Liver (tissue), 9 donors: ENCODE measurements around the gene NMU. TPM values are rescaled to one million over a fixed set of nuclear protein-coding genes. Genes with fewer than 3 reads are reported as not detected.

Experiments used
- DNase-seq: peaks from one replicate; pipeline ENCODE4 v3.0.0-alpha.2; 2017; ENCODE audit warnings: low spot score
- H3K27ac ChIP-seq, 2 donors: one replicate each; pipeline ENCODE4 v1.7.0; 2013; ENCODE audit warnings: inconsistent platforms in 2 of 2, low read length in 2 of 2, control low read depth in 1 of 2, low read depth in 1 of 2, mild to moderate bottlenecking in 1 of 2
- H3K27me3 ChIP-seq, 4 donors: one replicate each; pipeline versions ENCODE4 v1.6.1 to v1.7.0; 2013; ENCODE audit warnings: low read length in 3 of 4, inconsistent platforms in 1 of 4, mild to moderate bottlenecking in 1 of 4, moderate library complexity in 1 of 4; ENCODE audit not compliant: control insufficient read depth in 4 of 4, insufficient read depth in 4 of 4
- H3K36me3 ChIP-seq, 4 donors: one replicate each; pipeline versions ENCODE4 v1.6.1 to v1.7.0; 2013; ENCODE audit warnings: low read length in 3 of 4, mild to moderate bottlenecking in 3 of 4, low read depth in 1 of 4, moderate library complexity in 1 of 4; ENCODE audit not compliant: control insufficient read depth in 4 of 4, insufficient read depth in 3 of 4
- H3K4me1 ChIP-seq, 4 donors: one replicate each; pipeline versions ENCODE4 v1.6.1 to v1.7.0; 2013; ENCODE audit warnings: low read length in 3 of 4, mild to moderate bottlenecking in 3 of 4, moderate library complexity in 1 of 4; ENCODE audit not compliant: control insufficient read depth in 4 of 4, insufficient read depth in 4 of 4
- H3K4me3 ChIP-seq, 3 donors: one replicate each; pipeline versions ENCODE4 v1.6.1 to v1.7.0; 2013; ENCODE audit warnings: low read length in 3 of 3, control low read depth in 1 of 3, low read depth in 1 of 3, mild to moderate bottlenecking in 1 of 3
- H3K9ac ChIP-seq, 2 donors: one replicate each; pipeline ENCODE4 v1.7.0; 2013; ENCODE audit warnings: low read length in 2 of 2, mild to moderate bottlenecking in 2 of 2, moderate library complexity in 2 of 2, control low read depth in 1 of 2, low read depth in 1 of 2
- H3K9me3 ChIP-seq, 4 donors: one replicate each; pipeline versions ENCODE4 v1.6.1 to v1.7.0; 2013; ENCODE audit warnings: low read length in 3 of 4; ENCODE audit not compliant: control insufficient read depth in 4 of 4
- ATF3 ChIP-seq: IDR thresholded peaks from 2 replicates; pipeline ENCODE4 v1.6.1; 2016; ENCODE audit warnings: antibody characterized with exemption
- CTCF ChIP-seq: fragments of 150-350 bp; IDR thresholded peaks from 2 replicates; pipeline ENCODE4 v1.5.1; 2017; ENCODE audit warnings: improper control_type of control experiment, low read depth, low read length; ENCODE audit not compliant: missing input control
- EGR1 ChIP-seq, 2 donors: IDR thresholded peaks; 2 replicates each; pipeline ENCODE4 v1.6.1; 2016 to 2018; ENCODE audit warnings: antibody characterized with exemption in 2 of 2, low read depth in 2 of 2
- FOXA1 ChIP-seq: IDR thresholded peaks from 2 replicates; pipeline ENCODE4 v1.6.1; 2016; ENCODE audit warnings: antibody characterized with exemption
- FOXA2 ChIP-seq: IDR thresholded peaks from 2 replicates; pipeline ENCODE4 v1.6.1; 2016; ENCODE audit warnings: antibody characterized with exemption
- GABPA ChIP-seq, 2 donors: IDR thresholded peaks in 1 of 2; conservative IDR thresholded peaks in 1 of 2; 2 replicates each; pipeline ENCODE4 v1.6.1; 2016; ENCODE audit warnings: antibody characterized with exemption in 2 of 2, mild to moderate bottlenecking in 1 of 2, moderate library complexity in 1 of 2
- HNF4A ChIP-seq, 2 donors: conservative IDR thresholded peaks; 2 replicates each; pipeline ENCODE4 v1.6.1; 2016; ENCODE audit warnings: antibody characterized with exemption in 2 of 2, mild to moderate bottlenecking in 2 of 2
- JUND ChIP-seq, 2 donors: IDR thresholded peaks; 2 replicates each; pipeline ENCODE4 v1.6.1; 2016; ENCODE audit warnings: antibody characterized with exemption in 2 of 2
- MAX ChIP-seq: IDR thresholded peaks from 2 replicates; pipeline ENCODE4 v1.6.1; 2016; ENCODE audit warnings: antibody characterized with exemption
- NR2F2 ChIP-seq: IDR thresholded peaks from 2 replicates; pipeline ENCODE4 v1.6.1; 2016; ENCODE audit warnings: antibody characterized with exemption
- RAD21 ChIP-seq, 2 donors: IDR thresholded peaks; 2 replicates each; pipeline ENCODE4 v1.6.1; 2016; ENCODE audit warnings: antibody characterized with exemption in 2 of 2, mild to moderate bottlenecking in 2 of 2
- SP1 ChIP-seq: IDR thresholded peaks from 2 replicates; pipeline ENCODE4 v1.6.1; 2018; ENCODE audit warnings: antibody characterized with exemption, mild to moderate bottlenecking
- TAF1 ChIP-seq: conservative IDR thresholded peaks from 2 replicates; pipeline ENCODE4 v1.6.1; 2016; ENCODE audit warnings: antibody characterized with exemption, mild to moderate bottlenecking
- YY1 ChIP-seq: IDR thresholded peaks from 2 replicates; pipeline ENCODE4 v1.6.1; 2016; ENCODE audit warnings: antibody characterized with exemption, mild to moderate bottlenecking
- ZBTB33 ChIP-seq: IDR thresholded peaks from 2 replicates; pipeline ENCODE4 v1.6.1; 2016; ENCODE audit warnings: antibody characterized with exemption
- WGBS: extraction: QIAGEN DNeasy Blood & Tissue Kit; methylation state at CpG from one replicate; pipeline ENCODE4 v1.1.7; 2013; 5-methylcytosine and 5-hydroxymethylcytosine counted together
- polyA plus RNA-seq, 2 donors: library from polyadenylated mRNA; stranded (reverse) in 1 of 2; unstranded in 1 of 2; fragments of 200-250 nt in 1 of 2; fragments of >200 nt in 1 of 2; fragmentation: Nextera tagmentation in 1 of 2; extraction: Ambion mirVana in 1 of 2; gene quantifications; one replicate each; pipeline versions ENCODE4 v1.2.1 to v1.2.3, GENCODE V29; 2013 to 2015
- total RNA-seq, 2 donors: library from RNA; depleted of rRNA; stranded (reverse); fragments of >200 nt; gene quantifications; one replicate each; pipeline ENCODE4 v1.2.3, GENCODE V29; 2014
- donor health status: healthy.
- donor health status: healthy.
- donor health status: healthy.
- donor health status: healthy.
- donor health status: healthy.

Gene NMU
- total and polyA plus RNA-seq, 4 donors = 1.6 TPM; not detected in 3

GRCh38 chr4:55560096-55560495 is 76.0 kb downstream of the NMU start:
- WGBS = 71% methylated on average over 3 of the region's 3 CpGs
- no peak overlapping the region for H3K9ac ChIP-seq
- H3K36me3 ChIP-seq = no peaks in the 10 kb centered on the region
- H3K4me1 ChIP-seq = no peaks in the 10 kb centered on the region
- H3K27me3 ChIP-seq = no peaks in the 10 kb centered on the region
- H3K4me3 ChIP-seq = no peak overlapping the region
- TF ChIP-seq GABPA (IDR thresholded peaks at IDR 0.05 in 1 of 2, conservative IDR thresholded peaks at IDR 0.05 in 1 of 2) (no peak), TAF1 (no peak), CTCF (no peak), NR2F2 (no peak), RAD21 (IDR thresholded peaks at IDR 0.05) (no peak), ZBTB33 (no peak), ATF3 (no peak), HNF4A (conservative IDR thresholded peaks at IDR 0.05) (no peak), FOXA1 (no peak)
- DNase-seq = no peak
- H3K27ac ChIP-seq = no peak overlapping the region
- H3K9me3 ChIP-seq = no peaks in the 10 kb centered on the region

- Histone ChIP-seq H3K4me1 (peaks cover 0 to 6% (median 0%) of the 10 kb centered on the region in 4 donors), H3K36me3 (no peaks in the 10 kb centered on the region), H3K9ac (no peak overlapping the region), H3K4me3 (no peak overlapping the region), H3K27me3 (no peaks in the 10 kb centered on the region), H3K27ac (no peak overlapping the region), H3K9me3 (no peaks in the 10 kb centered on the region)
- no peak for DNase-seq
- WGBS = 39% methylated on average over 2 of the region's 2 CpGs
- no peak for TF ChIP-seq EGR1 (IDR thresholded peaks at IDR 0.05; ENCODE audit: low read depth in 2 of 2)
- no peak for TF ChIP-seq ZBTB33
- TF ChIP-seq GABPA (IDR thresholded peaks at IDR 0.05 in 1 of 2, conservative IDR thresholded peaks at IDR 0.05 in 1 of 2) = no peak
- no peak for TF ChIP-seq JUND (IDR thresholded peaks at IDR 0.05)
- TF ChIP-seq YY1 = no peak
- peak; percentile 37 for TF ChIP-seq CTCF
- peak; percentile 77 for TF ChIP-seq RAD21 (IDR thresholded peaks at IDR 0.05)
- TF ChIP-seq ATF3 = no peak
- no peak for TF ChIP-seq SP1
- no peak for TF ChIP-seq MAX
- TF ChIP-seq FOXA2 = no peak
These were observed 81.6 kb downstream of the NMU start for GRCh38 chr4:55554453-55555030.
